Gastroesophageal sphincter (tissue), 4 donors: ENCODE results near the gene ZDHHC20. TPM values are rescaled to one million over a fixed set of nuclear protein-coding genes. Genes with fewer than 3 reads are reported as not detected.

Experiments used
- ATAC-seq: fragments of 150-250 bp; one replicate; pipeline ENCODE4 v1.9.1; 2016; ENCODE audit warnings: mild to moderate bottlenecking, moderate library complexity
- H3K27ac ChIP-seq, 4 donors: fragments of 200-600 bp; sonication (generic) in 3 of 4; 1 replicate in 3 of 4; 2 replicates in 1 of 4; pipeline ENCODE4 v1.5.1; 2016 to 2019
- H3K27me3 ChIP-seq: fragments of 200-600 bp; sonication (generic); one replicate; pipeline ENCODE4 v1.5.1; 2019
- H3K36me3 ChIP-seq, 2 donors: fragments of 200-600 bp; sonication (generic); one replicate each; pipeline ENCODE4 v1.5.1; 2019; ENCODE audit warnings: control low read depth in 1 of 2
- H3K4me1 ChIP-seq, 3 donors: fragments of 200-600 bp; sonication (generic); 1 replicate in 2 of 3; 2 replicates in 1 of 3; pipeline ENCODE4 v1.5.1; 2016 to 2019; ENCODE audit warnings: control low read depth in 2 of 3
- H3K4me3 ChIP-seq, 2 donors: fragments of 200-600 bp; sonication (generic); one replicate each; pipeline ENCODE4 v1.5.1; 2019; ENCODE audit warnings: mild to moderate bottlenecking in 1 of 2, moderate library complexity in 1 of 2
- H3K9me3 ChIP-seq, 3 donors: fragments of 200-600 bp; sonication (generic); one replicate each; pipeline ENCODE4 v1.5.1; 2017 to 2019; ENCODE audit warnings: control low read depth in 2 of 3
- EP300 ChIP-seq: sonication (generic); formaldehyde crosslinking; IDR thresholded peaks from one replicate; pipeline ENCODE4 v1.6.1; 2017; ENCODE audit warnings: antibody characterized with exemption, mild to moderate bottlenecking
- POLR2A ChIP-seq, 2 donors: fragments of 450-650 bp; IDR thresholded peaks; one replicate each; pipeline ENCODE4 v1.6.1; 2017; ENCODE audit warnings: antibody characterized with exemption in 2 of 2, mild to moderate bottlenecking in 2 of 2, moderate library complexity in 1 of 2
- POLR2AphosphoS5 ChIP-seq: sonication (generic); formaldehyde crosslinking; IDR thresholded peaks from one replicate; pipeline ENCODE4 v1.6.1; 2017; ENCODE audit warnings: antibody characterized with exemption
- WGBS, 2 donors: methylation state at CpG; one replicate each; pipeline ENCODE4 v1.1.5; 2018; ENCODE audit warnings: low coverage in 1 of 2; 5-methylcytosine and 5-hydroxymethylcytosine counted together
- total RNA-seq, 4 donors: library from RNA; depleted of rRNA; stranded (reverse); fragments of >200 nt; gene quantifications; one replicate each; pipeline ENCODE4 v1.1.0, GENCODE V29; 2016
- TF ChIP-seq, protein P1 (sequence below), 4 experiments: fragments of 200-600 bp in 2 of 4; fragments of 450-650 bp in 2 of 4; sonication (generic) in 1 of 4; IDR thresholded peaks; one replicate each; pipeline ENCODE4 v1.5.1; 2017 to 2019; ENCODE audit warnings: antibody characterized with exemption in 4 of 4, mild to moderate bottlenecking in 2 of 4, moderate library complexity in 2 of 4

The ZDHHC20 gene
- total RNA-seq, 4 donors from 2014 or later, result 42.8 to 67.1 (median 58.3) TPM

- no peaks in the 10 kb centered on the region for H3K27me3 ChIP-seq
- no peaks in the 10 kb centered on the region for H3K4me1 ChIP-seq
- H3K27ac ChIP-seq, result no peak overlapping the region
- no peak for TF ChIP-seq EP300
- TF ChIP-seq, protein P1, sequence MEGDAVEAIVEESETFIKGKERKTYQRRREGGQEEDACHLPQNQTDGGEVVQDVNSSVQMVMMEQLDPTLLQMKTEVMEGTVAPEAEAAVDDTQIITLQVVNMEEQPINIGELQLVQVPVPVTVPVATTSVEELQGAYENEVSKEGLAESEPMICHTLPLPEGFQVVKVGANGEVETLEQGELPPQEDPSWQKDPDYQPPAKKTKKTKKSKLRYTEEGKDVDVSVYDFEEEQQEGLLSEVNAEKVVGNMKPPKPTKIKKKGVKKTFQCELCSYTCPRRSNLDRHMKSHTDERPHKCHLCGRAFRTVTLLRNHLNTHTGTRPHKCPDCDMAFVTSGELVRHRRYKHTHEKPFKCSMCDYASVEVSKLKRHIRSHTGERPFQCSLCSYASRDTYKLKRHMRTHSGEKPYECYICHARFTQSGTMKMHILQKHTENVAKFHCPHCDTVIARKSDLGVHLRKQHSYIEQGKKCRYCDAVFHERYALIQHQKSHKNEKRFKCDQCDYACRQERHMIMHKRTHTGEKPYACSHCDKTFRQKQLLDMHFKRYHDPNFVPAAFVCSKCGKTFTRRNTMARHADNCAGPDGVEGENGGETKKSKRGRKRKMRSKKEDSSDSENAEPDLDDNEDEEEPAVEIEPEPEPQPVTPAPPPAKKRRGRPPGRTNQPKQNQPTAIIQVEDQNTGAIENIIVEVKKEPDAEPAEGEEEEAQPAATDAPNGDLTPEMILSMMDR (IDR thresholded peaks at IDR 0.05), result no peak
- no peak for ATAC-seq
- H3K36me3 ChIP-seq, result no peaks in the 10 kb centered on the region
- peaks cover 0 to 8% (median 0%) of the 10 kb centered on the region in 3 donors for H3K9me3 ChIP-seq
- no peak overlapping the region for H3K4me3 ChIP-seq
Observed at GRCh38 chr13:21470785-21471184, 11.7 kb upstream of the ZDHHC20 start.

GRCh38 chr13:21466527-21466926 lies 7.4 kb upstream of the ZDHHC20 start:
- no peak for TF ChIP-seq POLR2AphosphoS5
- 53 to 66% methylated on average over 7 of the region's 7 CpGs for WGBS, 2 donors
- H3K27ac ChIP-seq, result no peak overlapping the region

DNA sequence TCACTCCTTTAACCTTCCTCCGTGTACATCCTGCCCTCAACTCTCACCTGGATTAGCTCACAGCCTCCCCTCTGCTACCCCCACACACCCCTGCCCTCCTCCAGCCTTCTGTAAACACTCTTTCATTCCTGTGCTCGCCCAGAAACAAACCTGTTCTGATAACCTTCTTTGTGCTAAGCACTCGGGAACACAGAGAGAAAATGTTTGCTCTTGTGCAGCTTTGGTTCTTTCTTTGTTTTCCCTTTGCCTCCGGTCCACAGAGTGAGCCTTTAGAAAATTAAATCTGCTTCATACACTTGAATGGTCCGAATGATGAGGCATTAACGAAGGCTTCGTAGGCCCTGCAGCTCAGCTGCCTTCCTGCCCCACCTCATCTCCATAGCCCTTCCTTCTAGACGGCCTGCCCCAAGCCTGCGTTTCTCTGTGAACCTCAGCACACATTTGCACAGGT lies 6.6 kb upstream of the ZDHHC20 start:
- no peaks in the 10 kb centered on the region for H3K27me3 ChIP-seq
- H3K4me1 ChIP-seq, result no peaks in the 10 kb centered on the region
- H3K27ac ChIP-seq, result no peak overlapping the region
- TF ChIP-seq, protein P1 (IDR thresholded peaks at IDR 0.05), result no peak
- TF ChIP-seq POLR2AphosphoS5 (no peak), EP300 (no peak), POLR2A (IDR thresholded peaks at IDR 0.05) (no peak)
- no peaks in the 10 kb centered on the region for H3K36me3 ChIP-seq
- H3K9me3 ChIP-seq, result peaks cover 0 to 1% (median 0%) of the 10 kb centered on the region in 3 donors
- ATAC-seq, result no peak
- H3K4me3 ChIP-seq, result no peak overlapping the region
- WGBS, 2 donors, result 33 to 44% methylated on average over 8 to 9 of the region's 9 CpGs

More at GRCh38 chr13:21466527-21466926, 7.4 kb upstream of the ZDHHC20 start:
- ATAC-seq, result no peak
- H3K4me3 ChIP-seq, result no peak overlapping the region
- H3K36me3 ChIP-seq, result no peaks in the 10 kb centered on the region
- H3K9me3 ChIP-seq, result peaks cover 0 to 8% (median 0%) of the 10 kb centered on the region in 3 donors
- H3K27me3 ChIP-seq, result no peaks in the 10 kb centered on the region
- no peaks in the 10 kb centered on the region for H3K4me1 ChIP-seq

- H3K4me3 ChIP-seq, result no peak overlapping the region
- no peaks in the 10 kb centered on the region for H3K4me1 ChIP-seq
- H3K9me3 ChIP-seq, result no peaks in the 10 kb centered on the region
- no peaks in the 10 kb centered on the region for H3K27me3 ChIP-seq
- H3K36me3 ChIP-seq, result no peaks in the 10 kb centered on the region
- TF ChIP-seq, protein P1 (IDR thresholded peaks at IDR 0.05), result no peak
- TF ChIP-seq POLR2AphosphoS5 (no peak), POLR2A (IDR thresholded peaks at IDR 0.05) (no peak), EP300 (no peak)
- no peak overlapping the region for H3K27ac ChIP-seq
- no peak for ATAC-seq
Observed at GRCh38 chr13:21463424-21463823, 4.3 kb upstream of the ZDHHC20 start.

GRCh38 chr13:21461131-21461530 lies 2.0 kb upstream of the ZDHHC20 start:
- Histone ChIP-seq H3K36me3 (no peaks in the 10 kb centered on the region), H3K9me3 (no peaks in the 10 kb centered on the region), H3K4me1 (peaks cover 0 to 17% (median 0%) of the 10 kb centered on the region in 3 donors), H3K4me3 (no peak overlapping the region), H3K27ac (no peak overlapping the region), H3K27me3 (no peaks in the 10 kb centered on the region)
- TF ChIP-seq POLR2AphosphoS5, result no peak
- TF ChIP-seq, protein P1 (IDR thresholded peaks at IDR 0.05), result no peak
- no peak for TF ChIP-seq EP300
- TF ChIP-seq POLR2A (IDR thresholded peaks at IDR 0.05), result no peak
- WGBS, 2 donors, result 100% methylated on average over 3 of the region's 3 CpGs; no CpG with 5 or more reads in 1 of the 2 donors
- no peak for ATAC-seq

DNA sequence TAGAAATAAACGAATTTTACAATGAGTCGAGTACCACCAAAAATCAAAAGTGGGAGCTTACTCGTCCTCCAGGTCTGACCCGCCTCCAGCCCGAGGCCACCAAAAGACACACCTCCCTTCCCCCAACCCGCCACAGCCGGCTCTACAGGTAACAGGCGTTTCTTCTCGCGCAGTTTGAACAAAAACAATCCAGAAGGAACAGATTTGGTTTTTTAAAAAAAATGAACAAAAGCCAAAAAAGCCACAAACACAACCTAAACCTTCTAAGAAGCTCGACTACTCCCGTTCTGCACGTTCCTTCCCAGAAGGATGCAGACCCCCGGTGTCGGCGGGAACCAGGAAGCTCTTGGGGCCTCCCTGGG lies 671 bp downstream of the ZDHHC20 start:
- Histone ChIP-seq H3K27ac (peak overlapping the region; percentile 71 to 95 (median 89)), H3K9me3 (no peaks in the 10 kb centered on the region), H3K27me3 (no peaks in the 10 kb centered on the region), H3K4me1 (peaks cover 0 to 17% (median 0%) of the 10 kb centered on the region in 3 donors), H3K36me3 (no peaks in the 10 kb centered on the region), H3K4me3 (peak overlapping the region; percentile 70)
- no peak for ATAC-seq
- WGBS, 2 donors, result 0% methylated on average over 4 to 13 of the region's 16 CpGs
- TF ChIP-seq POLR2A (IDR thresholded peaks at IDR 0.05) (no peak), EP300 (no peak), POLR2AphosphoS5 (no peak)
- TF ChIP-seq, protein P1 (IDR thresholded peaks at IDR 0.05), result no peak
